Measurements from ENCODE around the gene ELOVL2.

GRCh38 chr6:11053307-11053706 lies 9.2 kb upstream of the ELOVL2 start:
- TF ChIP-seq CTCF (IDR thresholded peaks at IDR 0.05) = no peak
- no peak for TF ChIP-seq POLR2A (IDR thresholded peaks at IDR 0.05)

Data from vagina (tissue), 2 donors.